ENCODE data around the gene SLC15A3.

- TF ChIP-seq CTCF (IDR thresholded peaks at IDR 0.05; ENCODE audit: low read length) (no peak), EZH2 (IDR thresholded peaks at IDR 0.05; ENCODE audit: borderline replicate concordance, low read length) (no peak)
Measured at GRCh38 chr11:60905047-60905446, 46.9 kb downstream of the SLC15A3 start.
